HG03175 (cell line): ENCODE measurements around the gene EFTUD2.
"Not testable (repeated sequence)": the region's sequence is repeated elsewhere in the genome, so short reads cannot be mapped to it uniquely, and the experiment has no call there.

Source experiments
- ATAC-seq: cut with Tn5 transposase; IDR thresholded peaks from one replicate; pipeline ENCODE4 v1.9.1; 2021; ENCODE audit warnings: mild to moderate bottlenecking, moderate library complexity; ENCODE audit not compliant: unreplicated experiment

Gene EFTUD2

DNA sequence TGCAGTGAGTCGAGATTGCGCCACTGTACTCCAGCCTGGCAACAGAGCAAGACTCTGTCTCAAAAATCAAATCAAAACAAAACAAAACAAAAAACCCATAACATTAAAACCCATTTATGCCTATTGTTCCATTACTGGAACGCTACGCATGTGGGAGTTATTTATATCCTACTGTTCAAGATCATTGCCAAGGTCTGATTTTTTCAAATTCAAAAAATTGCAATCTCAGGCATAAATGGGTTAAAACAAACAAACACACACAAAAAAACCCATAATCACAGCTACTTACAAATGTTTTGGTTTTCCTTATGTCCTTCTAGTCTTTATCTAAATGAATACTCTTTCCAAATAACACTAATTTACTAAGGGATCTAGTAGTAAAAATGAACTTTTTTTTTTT lies 87.0 kb downstream of the EFTUD2 start:
- no peak for ATAC-seq

GRCh38 chr17:44808656-44809388 lies 90.4 kb downstream of the EFTUD2 start:
- not testable (repeated sequence) for ATAC-seq

DNA sequence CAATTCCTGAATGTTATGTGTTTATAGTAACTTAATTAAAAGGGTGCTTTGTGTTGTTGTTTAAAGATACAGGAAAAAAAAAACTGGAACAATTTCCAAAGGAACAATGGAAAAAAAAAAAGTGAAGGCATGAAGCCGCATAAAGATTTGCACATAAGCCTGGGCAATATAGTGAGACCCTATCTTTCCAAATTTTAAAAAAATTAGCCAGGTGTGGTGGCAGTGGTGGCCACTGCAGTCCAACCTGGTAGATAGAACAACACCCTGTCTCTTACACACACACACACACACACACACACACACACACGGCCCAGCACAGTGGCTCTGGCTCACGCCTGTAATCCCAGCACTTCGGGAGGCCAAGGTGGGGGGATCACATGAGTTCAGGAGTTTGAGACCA lies 91.1 kb downstream of the EFTUD2 start:
- ATAC-seq = no peak

DNA sequence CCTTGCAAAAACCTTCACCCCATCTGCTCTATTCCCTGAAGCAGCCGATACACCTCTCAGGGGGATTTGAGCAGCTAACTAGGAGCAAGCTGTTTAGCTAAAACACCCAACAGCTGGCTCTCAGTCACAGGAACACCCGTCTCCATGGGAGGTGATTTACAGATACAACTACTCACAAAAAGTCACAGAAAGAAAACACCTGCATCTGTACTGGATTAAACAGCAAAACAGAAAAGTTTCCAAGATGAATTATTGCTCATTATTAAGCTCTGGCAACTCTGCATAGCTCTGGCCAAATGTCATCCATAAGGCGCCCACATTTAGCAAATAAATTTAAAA lies 91.5 kb downstream of the EFTUD2 start:
- ATAC-seq = no peak

DNA sequence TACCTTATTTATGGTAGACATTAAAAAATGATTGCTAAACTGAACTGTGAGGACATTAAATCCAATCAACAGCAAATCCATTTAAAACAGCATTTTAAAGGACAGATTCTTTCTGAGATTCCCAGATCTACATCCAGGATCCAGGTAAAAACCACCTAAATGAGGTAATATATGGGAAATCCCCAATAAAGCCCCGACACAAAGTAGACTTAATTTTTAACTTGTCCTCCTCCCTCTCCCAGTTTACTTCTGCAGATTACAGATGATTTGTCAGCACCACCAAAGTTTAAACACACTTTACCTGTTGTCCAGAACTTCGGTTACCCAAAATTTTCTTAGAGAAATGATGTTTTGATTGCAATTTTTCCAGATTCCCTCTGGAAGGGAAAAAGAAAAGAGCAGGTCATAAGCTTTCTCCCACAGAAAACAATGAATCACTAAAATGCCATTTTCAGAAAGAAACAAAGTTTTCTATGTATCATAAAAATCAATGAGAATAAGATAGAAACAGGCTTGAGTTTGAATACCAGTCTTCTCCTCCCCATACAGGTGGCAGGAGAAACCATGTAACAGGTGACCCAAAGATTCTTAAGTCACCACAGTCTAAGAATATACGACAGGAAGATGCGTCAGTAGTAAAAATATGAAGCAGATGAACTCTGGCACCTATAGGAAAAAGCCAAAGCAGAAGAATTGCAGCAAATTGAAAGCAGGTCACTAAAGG lies 92.0 kb downstream of the EFTUD2 start:
- no peak for ATAC-seq

DNA sequence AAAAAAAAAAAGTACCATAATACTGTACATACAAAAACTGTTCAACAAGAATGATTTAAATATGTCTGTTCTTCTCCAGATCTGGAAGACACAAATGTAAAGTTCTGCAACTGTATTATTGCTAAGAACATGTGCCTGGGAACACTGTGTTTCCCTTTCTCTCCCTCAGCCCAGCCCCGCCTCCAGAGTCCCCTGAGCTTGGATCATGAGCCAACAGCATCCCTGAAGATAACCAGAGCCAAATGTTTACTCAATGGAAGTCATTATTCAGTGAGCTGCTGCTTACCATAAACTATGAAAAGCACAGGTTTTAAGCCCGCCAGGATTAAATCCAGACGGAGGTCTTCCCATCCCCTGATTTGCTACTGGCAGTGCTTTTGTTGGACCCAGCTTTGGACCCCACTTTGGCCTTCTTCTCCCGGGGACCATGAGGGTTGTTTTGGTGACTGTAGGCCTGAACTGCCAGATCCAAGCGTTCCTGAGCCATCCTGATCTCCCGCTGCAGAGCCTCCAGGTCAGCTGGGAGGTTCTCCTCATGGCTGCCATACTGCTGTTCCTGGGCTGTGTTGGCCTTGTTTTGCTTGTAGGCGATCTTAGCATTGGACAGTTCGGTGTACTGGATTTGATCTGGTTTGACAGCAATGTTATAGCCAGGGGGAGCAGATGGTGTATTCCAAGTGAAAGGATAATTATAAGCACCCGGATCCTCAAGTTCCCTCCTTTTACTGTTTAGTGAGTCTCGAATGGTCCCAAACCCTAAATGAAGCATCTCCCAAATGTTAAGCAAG lies 94.7 kb downstream of the EFTUD2 start:
- no peak for ATAC-seq

GRCh38 chr17:44801880-44802279 lies 97.4 kb downstream of the EFTUD2 start:
- ATAC-seq = no peak
